K562 (cell line): Measurements from ENCODE around the gene GANAB. TPM values are rescaled to one million over a fixed set of nuclear protein-coding genes. Genes with fewer than 3 reads are reported as not detected.

Experiments
- CBX1 ChIP-seq: sonication (generic); IDR thresholded peaks from 2 replicates; pipeline ENCODE4 v1.6.1; 2016; ENCODE audit warnings: antibody characterized with exemption, low read depth, mild to moderate bottlenecking
- ELF2 ChIP-seq: fragments of 250-450 bp; sonication (Bioruptor Pico); IDR thresholded peaks from 2 replicates; pipeline ENCODE4 v1.5.0; 2021; ENCODE audit warnings: mild to moderate bottlenecking
- ERF ChIP-seq: fragments of 450-650 bp; formaldehyde crosslinking; IDR thresholded peaks from 2 replicates; pipeline ENCODE4 v1.4.0; 2020; ENCODE audit warnings: mild to moderate bottlenecking, mixed read lengths
- NELFE ChIP-seq: IDR thresholded peaks from 2 replicates; pipeline ENCODE4 v1.6.1; 2011; ENCODE audit warnings: mild to moderate bottlenecking; ENCODE audit not compliant: insufficient read depth, insufficient read length
- OTX1 ChIP-seq: fragments of 450-650 bp; formaldehyde crosslinking; IDR thresholded peaks from 2 replicates; pipeline ENCODE4 v1.4.0; 2022; ENCODE audit warnings: mild to moderate bottlenecking
- PCBP2 ChIP-seq: fragments of 200-400 bp; formaldehyde crosslinking; IDR thresholded peaks from 2 replicates; pipeline ENCODE4 v1.6.1; 2018; ENCODE audit warnings: low read length, low read depth, mild to moderate bottlenecking, moderate library complexity; ENCODE audit not compliant: poor library complexity, severe bottlenecking
- PTRF ChIP-seq: fragments of 450-650 bp; IDR thresholded peaks from 2 replicates; pipeline ENCODE4 v1.6.1; 2016; ENCODE audit warnings: mild to moderate bottlenecking, missing genetic modification characterization, missing compliant biosample characterization
- SIX5 ChIP-seq, 2 experiments: IDR thresholded peaks; 2 replicates each; pipeline ENCODE4 v1.6.1; 2011; ENCODE audit warnings: low read length in 2 of 2, borderline replicate concordance in 1 of 2, low read depth in 1 of 2, mild to moderate bottlenecking in 1 of 2, moderate library complexity in 1 of 2; ENCODE audit not compliant: insufficient read depth in 1 of 2
- ZFP1 ChIP-seq: fragments of 450-650 bp; formaldehyde crosslinking; IDR thresholded peaks from 2 replicates; pipeline ENCODE4 v1.4.0; 2020; ENCODE audit warnings: mild to moderate bottlenecking, mixed read lengths
- ZSCAN32 ChIP-seq: fragments of 450-650 bp; formaldehyde crosslinking; IDR thresholded peaks from 2 replicates; pipeline ENCODE4 v1.4.0; 2020; ENCODE audit warnings: mild to moderate bottlenecking, moderate library complexity
- polyA plus RNA-seq, 8 experiments: library from polyadenylated mRNA; depleted of rRNA in 4 of 8; stranded (reverse) in 5 of 8; unstranded in 3 of 8; fragments of >200 nt; fragmentation: Nextera tagmentation in 2 of 8; fragmentation: Illumina TruSeq in 1 of 8; extraction: Ambion mirVana in 2 of 8; extraction: Trizol in 1 of 8; gene quantifications; 2 replicates each; pipeline versions ENCODE4 v1.2.1 to v1.2.3, GENCODE V29; 2011 to 2014; ENCODE audit warnings: inconsistent platforms in 1 of 8, missing spikeins in 1 of 8
- total RNA-seq, 7 experiments: library from RNA; depleted of rRNA in 6 of 7; stranded (reverse); fragments of >200 nt in 6 of 7; fragmentation: Illumina TruSeq in 2 of 7; extraction: Trizol in 2 of 7; gene quantifications; 2 replicates each; pipeline versions ENCODE4 v1.2.1 to v1.2.3, GENCODE V29; 2011 to 2021; ENCODE audit warnings: low replicate concordance in 1 of 7
- TF ChIP-seq, protein P1 (sequence below): sonication (generic); formaldehyde crosslinking; IDR thresholded peaks from 2 replicates; pipeline ENCODE4 v1.8.1; 2023; ENCODE audit warnings: missing genetic modification reagents, mild to moderate bottlenecking, borderline replicate concordance
- TF ChIP-seq, protein P2 (sequence below): fragments of 250-450 bp; sonication (Bioruptor Pico); IDR thresholded peaks from 2 replicates; pipeline ENCODE4 v1.5.0; 2022; ENCODE audit warnings: mild to moderate bottlenecking
- TF ChIP-seq, protein P3 (sequence below), 3 experiments: fragments of 200-800 bp in 1 of 3; fragments of 250-450 bp in 1 of 3; fragments of 450-650 bp in 1 of 3; sonication (Bioruptor Pico) in 1 of 3; sonication (Bioruptor generic) in 1 of 3; formaldehyde crosslinking in 1 of 3; IDR thresholded peaks; 2 replicates each; pipeline versions ENCODE4 v1.6.1 to v1.8.0; 2016 to 2022; ENCODE audit warnings: mild to moderate bottlenecking in 2 of 3, missing genetic modification characterization in 2 of 3, missing compliant biosample characterization in 1 of 3, moderate library complexity in 1 of 3
- TF ChIP-seq, protein P4 (sequence below), 2 experiments: fragments of 450-650 bp in 1 of 2; sonication (generic) in 1 of 2; formaldehyde crosslinking; conservative IDR thresholded peaks; 2 replicates each; pipeline versions ENCODE4 v1.4.0 to v1.8.1; 2020 to 2022; ENCODE audit warnings: mild to moderate bottlenecking in 1 of 2, missing genetic modification reagents in 1 of 2

GANAB gene
- total and polyA plus RNA-seq, 9 of the 15 experiments (the other 6 are each of a cell fraction or from before 2014, with no cell fraction given) = 6.5 to 284 (median 161) TPM

DNA sequence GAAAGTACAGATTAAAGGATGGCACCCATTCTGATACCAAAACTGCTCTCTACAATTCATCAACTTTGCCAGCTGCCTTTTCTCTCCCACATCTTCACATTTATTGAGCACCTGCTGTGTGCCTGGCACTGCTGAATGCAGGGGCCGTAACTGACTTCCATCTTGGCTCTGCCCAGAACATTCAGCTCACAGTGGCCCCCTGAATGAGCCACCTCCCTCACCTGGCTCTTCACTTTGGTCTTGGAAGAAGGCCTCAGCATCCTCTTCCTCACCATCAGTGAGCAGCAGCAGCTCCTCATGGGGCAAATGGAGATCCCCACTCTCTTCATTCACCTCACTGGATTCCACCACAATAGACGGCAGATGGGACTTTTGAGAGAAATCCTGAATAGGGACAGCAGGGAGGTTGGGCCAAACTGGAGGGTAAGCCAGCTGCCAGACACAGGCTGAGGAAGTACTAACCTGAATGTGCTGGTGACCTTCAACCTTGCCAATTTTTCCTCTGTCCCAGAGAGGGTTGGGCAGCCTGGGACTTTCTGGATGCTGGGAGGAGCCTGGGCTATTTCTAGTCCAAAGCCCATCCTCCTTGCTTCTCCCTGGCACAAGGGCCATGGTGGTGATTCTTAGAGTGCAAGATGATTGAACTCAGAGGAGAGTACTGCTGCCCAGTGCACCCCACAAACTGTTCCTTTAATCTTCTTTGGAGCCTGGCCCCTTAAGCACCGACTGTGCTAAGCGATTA, 23.2 kb upstream of the GANAB start (continued):
- TF ChIP-seq, protein P1, sequence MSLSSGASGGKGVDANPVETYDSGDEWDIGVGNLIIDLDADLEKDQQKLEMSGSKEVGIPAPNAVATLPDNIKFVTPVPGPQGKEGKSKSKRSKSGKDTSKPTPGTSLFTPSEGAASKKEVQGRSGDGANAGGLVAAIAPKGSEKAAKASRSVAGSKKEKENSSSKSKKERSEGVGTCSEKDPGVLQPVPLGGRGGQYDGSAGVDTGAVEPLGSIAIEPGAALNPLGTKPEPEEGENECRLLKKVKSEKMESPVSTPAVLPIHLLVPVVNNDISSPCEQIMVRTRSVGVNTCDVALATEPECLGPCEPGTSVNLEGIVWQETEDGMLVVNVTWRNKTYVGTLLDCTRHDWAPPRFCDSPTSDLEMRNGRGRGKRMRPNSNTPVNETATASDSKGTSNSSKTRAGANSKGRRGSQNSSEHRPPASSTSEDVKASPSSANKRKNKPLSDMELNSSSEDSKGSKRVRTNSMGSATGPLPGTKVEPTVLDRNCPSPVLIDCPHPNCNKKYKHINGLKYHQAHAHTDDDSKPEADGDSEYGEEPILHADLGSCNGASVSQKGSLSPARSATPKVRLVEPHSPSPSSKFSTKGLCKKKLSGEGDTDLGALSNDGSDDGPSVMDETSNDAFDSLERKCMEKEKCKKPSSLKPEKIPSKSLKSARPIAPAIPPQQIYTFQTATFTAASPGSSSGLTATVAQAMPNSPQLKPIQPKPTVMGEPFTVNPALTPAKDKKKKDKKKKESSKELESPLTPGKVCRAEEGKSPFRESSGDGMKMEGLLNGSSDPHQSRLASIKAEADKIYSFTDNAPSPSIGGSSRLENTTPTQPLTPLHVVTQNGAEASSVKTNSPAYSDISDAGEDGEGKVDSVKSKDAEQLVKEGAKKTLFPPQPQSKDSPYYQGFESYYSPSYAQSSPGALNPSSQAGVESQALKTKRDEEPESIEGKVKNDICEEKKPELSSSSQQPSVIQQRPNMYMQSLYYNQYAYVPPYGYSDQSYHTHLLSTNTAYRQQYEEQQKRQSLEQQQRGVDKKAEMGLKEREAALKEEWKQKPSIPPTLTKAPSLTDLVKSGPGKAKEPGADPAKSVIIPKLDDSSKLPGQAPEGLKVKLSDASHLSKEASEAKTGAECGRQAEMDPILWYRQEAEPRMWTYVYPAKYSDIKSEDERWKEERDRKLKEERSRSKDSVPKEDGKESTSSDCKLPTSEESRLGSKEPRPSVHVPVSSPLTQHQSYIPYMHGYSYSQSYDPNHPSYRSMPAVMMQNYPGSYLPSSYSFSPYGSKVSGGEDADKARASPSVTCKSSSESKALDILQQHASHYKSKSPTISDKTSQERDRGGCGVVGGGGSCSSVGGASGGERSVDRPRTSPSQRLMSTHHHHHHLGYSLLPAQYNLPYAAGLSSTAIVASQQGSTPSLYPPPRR = no peak
- TF ChIP-seq ERF (CRISPR knock-in tag) (no peak), NELFE (no peak), OTX1 (CRISPR knock-in tag) (no peak), ZSCAN32 (CRISPR knock-in tag) (no peak), ZFP1 (no peak), SIX5 (IDR thresholded peaks at IDR 0.05; ENCODE audit: borderline replicate concordance in 1 of 2, insufficient read depth in 1 of 2, low read depth in 1 of 2, low read length in 2 of 2) (no peak), PTRF (tag) (no peak), PCBP2 (no peak), ELF2 (CRISPR knock-in tag) (no peak), CBX1 (no peak)
- TF ChIP-seq, protein P2, sequence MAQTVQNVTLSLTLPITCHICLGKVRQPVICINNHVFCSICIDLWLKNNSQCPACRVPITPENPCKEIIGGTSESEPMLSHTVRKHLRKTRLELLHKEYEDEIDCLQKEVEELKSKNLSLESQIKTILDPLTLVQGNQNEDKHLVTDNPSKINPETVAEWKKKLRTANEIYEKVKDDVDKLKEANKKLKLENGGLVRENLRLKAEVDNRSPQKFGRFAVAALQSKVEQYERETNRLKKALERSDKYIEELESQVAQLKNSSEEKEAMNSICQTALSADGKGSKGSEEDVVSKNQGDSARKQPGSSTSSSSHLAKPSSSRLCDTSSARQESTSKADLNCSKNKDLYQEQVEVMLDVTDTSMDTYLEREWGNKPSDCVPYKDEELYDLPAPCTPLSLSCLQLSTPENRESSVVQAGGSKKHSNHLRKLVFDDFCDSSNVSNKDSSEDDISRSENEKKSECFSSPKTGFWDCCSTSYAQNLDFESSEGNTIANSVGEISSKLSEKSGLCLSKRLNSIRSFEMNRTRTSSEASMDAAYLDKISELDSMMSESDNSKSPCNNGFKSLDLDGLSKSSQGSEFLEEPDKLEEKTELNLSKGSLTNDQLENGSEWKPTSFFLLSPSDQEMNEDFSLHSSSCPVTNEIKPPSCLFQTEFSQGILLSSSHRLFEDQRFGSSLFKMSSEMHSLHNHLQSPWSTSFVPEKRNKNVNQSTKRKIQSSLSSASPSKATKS (CRISPR knock-in tag) = no peak
- TF ChIP-seq, protein P3, sequence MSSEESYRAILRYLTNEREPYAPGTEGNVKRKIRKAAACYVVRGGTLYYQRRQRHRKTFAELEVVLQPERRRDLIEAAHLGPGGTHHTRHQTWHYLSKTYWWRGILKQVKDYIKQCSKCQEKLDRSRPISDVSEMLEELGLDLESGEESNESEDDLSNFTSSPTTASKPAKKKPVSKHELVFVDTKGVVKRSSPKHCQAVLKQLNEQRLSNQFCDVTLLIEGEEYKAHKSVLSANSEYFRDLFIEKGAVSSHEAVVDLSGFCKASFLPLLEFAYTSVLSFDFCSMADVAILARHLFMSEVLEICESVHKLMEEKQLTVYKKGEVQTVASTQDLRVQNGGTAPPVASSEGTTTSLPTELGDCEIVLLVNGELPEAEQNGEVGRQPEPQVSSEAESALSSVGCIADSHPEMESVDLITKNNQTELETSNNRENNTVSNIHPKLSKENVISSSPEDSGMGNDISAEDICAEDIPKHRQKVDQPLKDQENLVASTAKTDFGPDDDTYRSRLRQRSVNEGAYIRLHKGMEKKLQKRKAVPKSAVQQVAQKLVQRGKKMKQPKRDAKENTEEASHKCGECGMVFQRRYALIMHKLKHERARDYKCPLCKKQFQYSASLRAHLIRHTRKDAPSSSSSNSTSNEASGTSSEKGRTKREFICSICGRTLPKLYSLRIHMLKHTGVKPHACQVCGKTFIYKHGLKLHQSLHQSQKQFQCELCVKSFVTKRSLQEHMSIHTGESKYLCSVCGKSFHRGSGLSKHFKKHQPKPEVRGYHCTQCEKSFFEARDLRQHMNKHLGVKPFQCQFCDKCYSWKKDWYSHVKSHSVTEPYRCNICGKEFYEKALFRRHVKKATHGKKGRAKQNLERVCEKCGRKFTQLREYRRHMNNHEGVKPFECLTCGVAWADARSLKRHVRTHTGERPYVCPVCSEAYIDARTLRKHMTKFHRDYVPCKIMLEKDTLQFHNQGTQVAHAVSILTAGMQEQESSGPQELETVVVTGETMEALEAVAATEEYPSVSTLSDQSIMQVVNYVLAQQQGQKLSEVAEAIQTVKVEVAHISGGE (CRISPR knock-in tag; IDR thresholded peaks at IDR 0.05) = no peak
- TF ChIP-seq, protein P4, sequence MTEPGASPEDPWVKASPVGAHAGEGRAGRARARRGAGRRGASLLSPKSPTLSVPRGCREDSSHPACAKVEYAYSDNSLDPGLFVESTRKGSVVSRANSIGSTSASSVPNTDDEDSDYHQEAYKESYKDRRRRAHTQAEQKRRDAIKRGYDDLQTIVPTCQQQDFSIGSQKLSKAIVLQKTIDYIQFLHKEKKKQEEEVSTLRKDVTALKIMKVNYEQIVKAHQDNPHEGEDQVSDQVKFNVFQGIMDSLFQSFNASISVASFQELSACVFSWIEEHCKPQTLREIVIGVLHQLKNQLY (CRISPR knock-in tag; conservative IDR thresholded peaks at IDR 0.05) = no peak
